Nucleus accumbens (tissue), 56 donors: ENCODE data around the gene SLC19A1.
A peak's percentile ranks its signal among the peaks of the same experiment; 100 is the strongest.

Experiments
- DNase-seq, 56 donors: peaks; one replicate each; lab custom pipeline; 2025; lab: John Stamatoyannopoulos, UW

Gene SLC19A1

DNA sequence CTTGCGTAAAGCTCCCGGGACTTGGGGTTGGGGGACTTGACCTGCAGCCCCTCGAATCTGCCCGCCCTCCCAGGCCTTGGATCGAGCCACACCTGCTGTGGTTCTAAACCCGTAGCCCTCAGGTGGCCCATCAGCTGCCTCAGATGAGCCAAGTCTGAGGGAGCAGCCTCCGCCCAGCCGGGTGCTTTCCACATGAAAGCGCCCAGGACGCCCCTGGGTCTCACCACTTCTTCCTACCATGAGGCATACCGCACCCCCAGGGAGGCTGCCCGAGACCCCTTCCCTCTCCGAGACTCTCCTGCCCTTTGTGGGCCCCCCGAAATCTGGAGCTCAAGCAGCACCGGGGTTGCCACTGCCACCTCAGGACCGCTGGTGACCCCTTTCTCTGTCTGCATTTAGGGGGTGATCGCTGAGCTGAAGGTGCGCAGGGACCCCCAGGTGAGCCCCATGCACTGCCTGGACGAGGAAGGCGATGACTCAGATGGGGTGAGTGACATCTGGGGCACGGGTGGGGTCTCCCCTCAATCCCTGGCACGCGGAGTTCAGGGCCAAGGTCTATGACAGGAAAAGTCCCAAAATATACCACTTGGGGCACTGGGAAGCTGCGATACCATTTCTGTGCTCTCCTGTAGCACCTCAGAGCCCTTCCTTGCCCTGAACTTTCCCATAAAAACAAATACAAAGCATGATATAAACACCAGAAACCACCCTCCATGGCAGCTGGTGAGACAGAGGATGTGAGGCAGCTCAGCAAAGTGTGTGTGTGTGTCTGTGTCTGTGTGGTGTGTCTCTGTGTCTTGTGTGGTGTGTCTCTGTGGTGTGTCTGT, 68.5 kb downstream of the SLC19A1 start:
- no peak for DNase-seq

DNA sequence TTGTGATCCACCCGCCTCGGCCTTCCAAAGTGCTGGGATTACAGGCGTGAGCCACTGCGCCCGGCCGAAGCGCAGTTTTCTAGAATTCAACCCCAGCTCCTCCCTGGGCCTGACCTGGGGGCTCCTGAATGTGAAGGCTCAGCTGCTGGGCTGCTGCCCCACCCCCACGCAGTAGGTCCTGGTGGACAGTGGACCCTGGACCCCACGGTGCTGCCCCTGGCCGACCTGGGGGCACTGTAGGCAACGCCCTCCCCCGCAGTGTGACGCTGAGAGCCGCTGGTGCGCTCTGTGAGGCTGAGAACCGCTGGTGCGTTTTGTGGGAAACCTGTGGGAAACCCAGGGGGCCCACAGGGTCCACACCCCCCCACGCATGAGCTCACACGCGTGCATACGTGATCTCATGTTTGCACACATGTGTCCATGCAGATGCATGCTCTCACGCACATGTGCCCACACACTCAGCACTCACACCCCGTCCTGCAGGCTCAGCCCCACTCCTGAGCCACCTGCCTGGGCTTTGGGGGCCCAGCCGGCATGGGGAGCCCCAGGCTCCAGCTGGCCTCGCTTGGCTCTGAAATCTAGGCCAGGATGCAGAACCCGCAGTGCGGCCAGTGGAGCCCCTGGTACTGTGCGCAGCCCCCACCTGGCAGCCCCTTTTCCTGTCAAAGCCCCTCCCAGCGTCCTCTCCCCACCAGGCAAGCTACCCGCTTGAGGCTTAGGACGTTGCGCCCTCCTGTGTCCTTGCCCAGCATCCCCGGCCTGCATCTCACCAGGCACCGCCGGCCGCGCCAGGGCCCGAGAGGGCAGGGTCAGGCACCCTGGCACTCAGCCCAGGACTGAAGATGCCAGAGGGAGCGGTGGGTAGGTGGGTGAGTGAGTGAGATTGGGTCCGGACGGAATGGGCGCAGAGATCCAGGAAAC, 69.5 kb downstream of the SLC19A1 start:
- peak in 7 of 56 donors; percentile 9 to 63 (median 39) for DNase-seq

DNA sequence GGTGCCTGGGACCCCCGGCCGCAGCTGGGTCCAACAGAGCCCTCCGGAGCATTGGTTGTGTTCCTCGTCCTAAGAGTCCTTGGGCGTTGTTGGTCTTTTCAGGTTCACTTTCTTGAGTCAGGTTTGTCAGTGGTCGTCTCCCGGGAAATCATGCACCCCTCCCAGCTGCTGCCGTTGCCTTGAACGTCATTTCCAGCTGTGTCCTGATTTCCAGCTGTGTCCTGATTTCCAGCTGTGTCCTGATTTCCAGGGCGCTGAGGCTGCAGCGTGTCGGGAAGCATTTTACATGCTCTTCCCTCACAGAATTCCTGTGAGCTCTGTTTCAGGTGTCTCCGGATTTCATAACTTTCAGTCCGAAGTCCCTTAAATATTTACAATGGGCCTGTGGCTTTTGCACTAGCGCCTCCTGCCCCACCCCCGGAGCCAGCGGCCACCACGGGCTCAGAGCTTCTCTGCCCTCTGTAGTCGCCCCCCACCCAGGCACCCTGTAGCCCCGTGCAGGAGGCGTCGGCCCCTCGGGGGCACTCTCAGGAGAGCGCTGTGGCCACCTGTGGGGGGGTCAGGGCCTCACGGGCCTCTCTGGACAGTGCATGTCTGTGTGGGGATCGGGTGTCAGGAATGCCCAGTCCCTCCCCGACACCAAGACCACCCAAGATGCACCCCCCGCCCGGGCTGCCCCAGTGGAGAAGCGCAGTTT, 70.6 kb downstream of the SLC19A1 start:
- no peak for DNase-seq

DNA sequence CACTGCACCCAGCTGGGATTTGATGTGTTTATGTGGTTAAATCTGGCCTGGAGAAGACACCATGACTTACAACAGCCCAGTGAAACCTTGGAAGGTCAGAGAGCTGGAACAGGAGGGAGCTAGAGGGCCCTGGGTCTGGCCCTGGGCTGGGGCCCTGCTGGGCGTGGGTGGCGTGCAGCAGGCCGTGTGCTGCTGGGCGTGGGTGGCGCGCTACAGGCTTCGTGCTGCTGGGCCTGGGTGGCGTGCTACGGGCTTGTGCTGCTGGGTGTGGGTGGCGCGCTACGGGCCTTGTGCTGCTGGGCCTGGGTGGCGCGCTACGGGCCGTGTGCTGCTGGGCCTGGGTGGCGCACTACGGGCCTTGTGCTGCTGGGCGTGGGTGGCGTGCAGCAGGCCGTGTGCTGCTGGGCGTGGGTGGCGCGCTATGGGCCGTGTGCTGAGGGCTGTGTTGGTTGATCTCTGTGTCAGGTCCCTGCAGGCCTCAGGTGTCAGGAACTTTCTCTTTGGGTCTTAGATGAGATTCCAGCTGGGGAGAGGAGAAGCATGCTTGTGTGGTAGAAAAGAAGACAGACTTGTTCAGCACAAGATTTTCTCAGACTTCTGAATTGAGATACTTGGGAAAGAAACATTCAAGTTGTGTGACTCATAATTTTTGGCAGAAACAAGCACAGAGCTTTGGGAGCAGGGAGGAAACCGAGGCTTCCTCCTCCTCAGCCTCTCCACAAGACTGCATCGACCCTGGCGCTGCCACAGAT, 71.3 kb downstream of the SLC19A1 start:
- DNase-seq: peak in 5 of 56 donors; percentile 14 to 56 (median 30)

DNA sequence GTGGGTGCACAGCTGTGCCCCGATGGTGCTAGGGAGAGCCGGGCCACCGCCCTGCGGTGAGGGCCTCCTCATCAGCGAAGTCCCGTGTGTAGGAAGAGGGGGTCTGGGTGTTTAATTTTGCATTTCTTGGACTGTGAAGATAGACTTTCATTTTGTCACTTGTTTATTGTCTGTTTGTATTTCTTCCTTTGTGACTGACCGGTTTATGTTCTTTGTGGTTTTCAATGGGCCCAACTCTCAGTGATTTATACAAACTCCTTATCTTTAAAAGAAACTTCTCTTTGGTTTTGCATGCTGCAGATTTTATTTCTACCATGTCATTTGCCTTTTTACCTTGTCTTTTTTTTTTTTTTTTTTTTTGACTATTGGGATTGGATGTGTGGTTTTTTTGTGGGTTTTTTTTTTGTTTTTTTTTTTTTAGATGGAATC, 72.1 kb downstream of the SLC19A1 start:
- DNase-seq: no peak

DNA sequence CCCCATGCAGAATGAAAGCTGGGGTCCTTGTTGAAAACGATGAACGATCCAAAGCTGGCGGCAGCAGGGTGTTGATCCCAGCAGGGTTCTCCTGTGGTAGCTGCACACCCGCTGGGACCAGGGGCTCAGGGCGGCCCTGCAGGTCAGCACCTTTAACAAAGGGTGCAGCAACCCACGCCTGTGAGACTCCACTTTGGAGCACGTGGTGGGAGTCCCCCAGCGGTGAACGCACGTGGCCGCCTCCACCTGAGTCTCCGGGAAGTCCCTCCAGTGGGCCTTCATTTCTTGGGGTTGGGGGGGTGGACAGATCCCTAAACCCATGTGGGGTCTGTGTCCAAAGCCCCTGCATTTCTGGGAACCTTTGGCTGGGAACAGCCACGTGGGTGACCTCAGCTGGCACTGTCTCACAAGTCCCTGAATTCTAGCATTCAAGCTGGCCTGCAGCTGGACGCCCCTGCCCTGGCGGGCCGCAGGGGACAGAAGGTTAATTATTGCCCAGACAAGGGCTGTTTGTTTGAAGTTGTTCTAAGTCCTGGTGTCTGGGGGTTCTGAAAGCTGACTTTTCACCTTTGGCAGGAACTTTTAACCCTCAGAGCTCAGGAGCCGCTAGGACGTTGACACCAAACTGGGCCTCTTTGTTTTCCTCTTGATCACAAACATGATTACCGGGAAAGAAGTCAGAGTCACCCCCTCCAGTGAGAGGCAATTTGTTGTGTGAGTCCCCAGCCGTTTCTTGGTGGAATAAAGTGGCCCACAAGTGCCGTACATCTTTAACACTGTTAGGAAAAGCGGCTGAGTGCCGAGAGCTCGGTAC, 72.8 kb downstream of the SLC19A1 start:
- DNase-seq: peak in 39 of 56 donors; percentile 5 to 80 (median 44)

DNA sequence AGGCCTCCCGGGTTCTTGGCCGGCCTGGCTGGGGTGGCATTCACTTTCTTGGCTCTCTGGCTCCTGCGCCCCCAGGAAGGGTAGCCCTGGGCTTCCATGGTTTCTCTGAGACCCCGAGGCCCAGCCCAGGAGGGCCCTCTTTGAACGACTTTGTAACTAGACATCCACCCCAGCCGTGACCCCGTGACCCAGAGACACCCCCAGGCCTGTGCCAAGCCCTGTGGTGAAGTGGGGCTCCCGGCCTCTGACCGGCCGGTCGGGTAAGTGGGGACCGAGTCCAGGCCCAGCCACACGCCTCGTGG, 73.3 kb downstream of the SLC19A1 start:
- DNase-seq: no peak

DNA sequence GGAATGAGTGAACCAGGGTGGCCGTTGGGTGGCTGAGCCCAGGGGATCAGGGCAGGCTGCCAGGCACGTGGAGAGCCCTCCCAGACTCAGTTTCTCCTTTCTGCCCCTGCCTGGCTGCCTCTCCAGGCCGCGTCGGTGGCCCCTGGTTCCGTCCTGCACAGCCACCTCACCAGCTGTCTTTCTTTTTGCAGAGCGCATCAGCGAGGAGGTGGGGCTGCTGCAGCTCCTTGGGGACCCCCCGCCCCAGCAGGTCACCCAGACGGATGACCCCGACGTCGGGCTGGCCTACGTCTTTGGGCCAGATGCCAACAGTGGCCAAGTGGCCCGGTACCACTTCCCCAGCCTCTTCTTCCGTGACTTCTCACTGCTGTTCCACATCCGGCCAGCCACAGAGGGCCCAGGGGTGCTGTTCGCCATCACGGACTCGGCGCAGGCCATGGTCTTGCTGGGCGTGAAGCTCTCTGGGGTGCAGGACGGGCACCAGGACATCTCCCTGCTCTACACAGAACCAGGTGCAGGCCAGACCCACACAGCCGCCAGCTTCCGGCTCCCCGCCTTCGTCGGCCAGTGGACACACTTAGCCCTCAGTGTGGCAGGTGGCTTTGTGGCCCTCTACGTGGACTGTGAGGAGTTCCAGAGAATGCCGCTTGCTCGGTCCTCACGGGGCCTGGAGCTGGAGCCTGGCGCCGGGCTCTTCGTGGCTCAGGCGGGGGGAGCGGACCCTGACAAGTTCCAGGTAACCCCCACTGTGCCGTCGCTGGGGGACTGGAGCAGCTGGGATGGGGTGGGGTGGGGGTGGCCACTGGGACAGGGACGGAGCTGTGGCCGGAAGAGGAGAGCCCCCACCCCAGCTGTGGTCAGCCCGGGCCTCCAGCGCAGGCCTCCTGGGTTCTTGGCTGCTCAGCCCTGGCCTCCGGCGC, 73.9 kb downstream of the SLC19A1 start:
- DNase-seq: no peak

DNA sequence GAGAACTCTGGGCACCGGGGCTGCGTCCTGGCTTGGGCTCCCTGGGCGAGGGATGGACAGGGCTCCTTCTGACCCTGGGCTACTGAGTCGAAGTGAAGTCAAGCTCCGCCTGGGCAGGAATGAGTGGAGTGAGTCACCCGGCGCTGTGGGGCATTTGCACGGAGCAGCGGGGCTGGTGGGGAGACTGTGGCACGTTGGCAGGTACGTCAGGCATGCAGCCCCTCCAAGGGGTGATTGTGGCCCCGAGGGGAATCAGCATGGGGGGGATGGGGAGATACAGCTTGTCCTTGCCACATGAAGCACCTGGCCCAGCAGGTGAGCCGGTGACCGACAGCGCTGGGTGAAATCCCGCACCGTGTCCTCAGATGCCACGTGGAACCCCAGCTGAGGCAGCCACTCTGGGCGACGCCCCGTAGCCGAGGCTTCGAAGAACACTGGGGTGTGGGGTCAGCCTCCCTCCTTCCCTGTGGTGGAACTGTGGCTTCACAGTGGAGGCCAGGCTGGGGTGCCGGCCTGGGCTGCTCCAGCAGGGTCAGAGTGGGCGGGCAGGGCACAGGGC, 74.9 kb downstream of the SLC19A1 start:
- peak in 1 of 56 donors; percentile 46 for DNase-seq

DNA sequence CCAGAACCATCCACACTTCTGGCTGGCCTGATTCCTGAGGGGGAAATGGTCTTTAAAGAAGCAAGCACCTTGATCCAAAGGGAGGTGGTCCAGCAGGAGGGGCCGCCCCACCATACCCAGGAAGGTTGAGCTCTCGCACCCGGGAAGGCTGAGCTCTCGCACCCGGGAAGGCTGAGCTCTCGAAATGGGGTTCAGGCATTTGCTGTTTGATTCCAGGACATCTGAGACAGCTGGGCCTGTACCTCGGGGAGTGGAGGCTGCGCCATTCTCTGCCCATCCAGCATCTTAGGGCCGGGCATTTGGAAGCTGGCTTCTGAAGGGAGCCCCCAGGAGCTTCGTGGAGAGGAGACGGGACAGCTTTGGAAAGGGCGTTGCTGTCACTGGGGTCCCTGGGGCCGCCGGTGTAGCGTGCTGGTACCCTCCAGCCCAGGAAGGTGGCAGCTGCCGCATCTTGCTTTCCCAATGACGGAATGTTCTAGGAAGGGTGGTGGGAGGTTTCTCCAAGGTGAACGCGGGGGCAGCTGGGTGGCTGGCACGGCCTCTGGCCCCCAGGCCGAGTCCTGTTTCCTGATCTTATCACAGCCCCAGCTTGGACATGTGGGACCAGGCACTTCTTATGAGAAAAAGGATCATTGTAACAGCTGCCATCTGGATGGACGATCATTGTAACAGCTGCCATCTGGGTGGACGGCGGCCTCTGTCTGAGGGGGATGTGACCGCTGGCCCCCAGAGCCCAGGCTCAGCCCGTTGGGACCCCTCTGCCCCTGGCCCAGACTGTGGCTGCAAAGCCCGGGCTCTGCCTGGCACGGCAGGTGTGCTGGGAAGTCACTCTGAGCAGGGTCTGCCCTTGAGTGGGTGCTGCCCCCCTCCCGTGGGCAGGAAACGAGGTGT, 75.7 kb downstream of the SLC19A1 start:
- DNase-seq: peak in 5 of 56 donors; percentile 13 to 46 (median 22)

DNA sequence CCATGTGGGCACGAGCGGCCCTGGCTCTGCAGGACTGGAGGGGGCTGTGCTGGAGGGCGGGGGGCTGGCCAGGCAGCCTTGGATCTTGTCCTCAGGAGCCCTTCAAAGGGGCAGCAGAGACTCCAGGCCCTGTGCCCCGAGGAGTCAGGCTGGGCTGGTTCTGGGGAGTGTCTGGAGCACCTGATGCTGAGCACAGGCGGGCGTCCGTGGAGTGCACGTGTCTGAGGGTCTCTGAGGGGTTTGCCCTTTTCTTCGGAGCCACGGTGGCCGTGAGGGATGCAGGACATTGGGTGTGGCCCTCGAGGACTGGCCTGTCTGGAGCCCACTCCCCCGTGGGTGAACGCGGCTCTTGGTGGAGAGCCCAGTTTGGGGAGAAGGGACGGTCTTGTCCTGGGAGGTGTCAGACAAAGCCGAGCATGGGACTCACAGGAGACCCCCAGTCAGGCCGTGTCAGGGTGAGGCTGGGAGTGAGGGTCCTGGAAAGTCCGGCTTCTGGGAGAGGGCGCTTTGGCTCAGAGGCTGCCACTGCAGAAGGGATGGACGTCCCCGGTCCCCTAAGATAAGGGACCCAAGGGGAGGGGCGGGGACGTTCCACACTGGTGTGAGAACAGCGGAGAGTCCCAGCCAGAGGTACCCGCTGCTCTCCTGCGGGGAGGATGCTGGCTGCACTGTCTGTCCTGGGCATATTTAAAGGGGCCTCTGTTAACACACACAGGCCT, 76.5 kb downstream of the SLC19A1 start:
- DNase-seq: no peak

DNA sequence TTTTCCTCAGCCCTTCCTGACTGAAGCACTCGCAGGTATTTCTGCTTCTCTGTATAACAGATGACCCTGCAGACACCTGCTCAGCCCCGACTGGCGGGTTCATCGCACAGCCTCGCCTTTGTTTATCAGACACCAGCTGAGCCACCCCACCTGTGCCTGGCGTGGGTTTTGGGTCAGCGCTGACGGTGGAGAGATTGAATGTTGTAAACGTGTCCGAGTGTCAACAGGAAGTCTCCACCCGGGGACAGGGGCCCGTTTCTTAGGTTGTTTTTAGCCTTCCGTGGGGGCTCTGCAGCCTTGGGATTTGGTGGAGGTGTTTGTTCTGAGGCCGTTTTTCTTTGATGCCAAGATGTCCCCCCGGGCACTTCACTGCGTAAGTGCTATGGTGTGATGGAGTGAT, 77.1 kb downstream of the SLC19A1 start:
- DNase-seq: no peak

DNA sequence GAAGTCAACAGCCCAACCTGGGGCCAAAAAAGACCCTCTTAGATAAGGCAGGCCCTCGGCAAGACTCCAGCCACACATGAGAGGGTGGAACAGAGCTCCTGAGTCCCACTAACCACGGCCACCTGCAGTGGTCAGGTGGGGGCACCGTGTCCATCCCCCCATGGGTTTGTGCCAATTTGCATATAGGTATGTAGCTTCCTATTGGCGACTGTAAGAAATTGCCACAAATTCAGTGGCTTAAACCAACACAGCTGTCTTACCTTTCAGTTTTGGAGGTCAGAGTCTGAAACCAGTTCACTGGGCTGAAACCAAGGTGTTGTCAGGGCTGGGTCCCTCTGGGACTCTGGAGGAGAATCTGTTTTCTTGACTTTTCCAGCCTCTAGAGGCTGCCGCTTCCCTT, 77.9 kb downstream of the SLC19A1 start:
- no peak for DNase-seq

DNA sequence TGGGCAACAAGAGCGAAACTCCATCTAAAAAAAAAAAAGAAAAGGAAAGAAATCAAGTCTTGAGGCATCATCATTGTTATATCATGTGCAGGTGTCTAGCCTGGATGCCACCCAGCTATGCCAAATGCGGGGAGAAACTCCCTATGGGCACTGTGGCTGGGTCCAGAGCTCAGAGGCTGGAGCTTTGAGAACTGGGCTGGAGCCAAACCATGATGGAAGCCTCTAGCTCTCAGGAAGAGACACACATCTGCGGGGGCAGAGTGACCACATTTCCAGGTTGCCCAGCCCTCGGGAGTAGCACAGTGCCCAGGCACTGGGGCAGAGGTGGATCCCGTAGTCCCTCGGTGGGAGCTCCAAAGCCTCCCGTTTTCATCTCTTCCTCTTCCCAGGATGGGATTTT, 78.4 kb downstream of the SLC19A1 start:
- no peak for DNase-seq

DNA sequence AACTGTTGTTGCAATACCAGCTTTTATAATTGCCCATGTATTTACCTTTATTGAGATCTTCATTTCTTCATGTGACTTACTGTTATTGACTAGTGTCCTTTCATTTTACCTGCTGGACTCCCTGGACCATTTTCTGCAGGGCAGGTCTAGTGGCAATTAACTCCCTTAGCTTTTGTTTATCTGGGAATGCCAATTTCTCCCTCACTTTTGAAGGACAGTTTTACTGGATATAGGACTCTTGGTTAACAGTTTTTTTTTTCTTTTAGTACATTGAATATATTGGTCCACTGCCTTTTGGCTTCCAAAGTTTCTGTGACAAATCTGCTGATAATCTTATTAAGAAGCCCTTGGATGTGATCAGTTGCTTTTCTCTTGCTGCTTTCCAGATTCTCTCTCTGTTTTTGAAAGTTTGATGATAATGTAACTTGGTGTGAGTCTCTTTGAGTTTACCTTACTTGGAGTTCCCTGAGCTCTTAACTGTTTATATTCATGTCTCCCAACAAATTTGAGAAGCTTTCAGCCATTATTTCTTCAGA, 80.4 kb downstream of the SLC19A1 start:
- no peak for DNase-seq

DNA sequence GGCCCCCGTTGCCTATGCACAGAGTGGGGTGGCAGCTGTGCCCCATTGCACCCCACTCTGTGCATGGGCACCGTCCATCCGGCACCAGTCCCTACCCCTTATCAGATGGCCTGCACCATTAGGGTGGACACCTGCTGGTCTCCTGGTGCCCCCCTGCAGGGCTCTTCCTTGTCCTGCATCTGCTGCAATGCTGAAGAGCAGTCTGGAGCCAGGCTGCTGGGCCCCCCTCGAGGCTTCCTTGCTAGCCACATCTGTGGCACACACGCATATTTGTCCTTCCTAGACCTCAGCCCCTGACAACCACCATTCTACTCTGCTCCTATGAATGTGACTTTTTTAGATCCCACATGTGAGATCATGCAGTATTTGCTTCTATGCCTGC, 80.9 kb downstream of the SLC19A1 start:
- DNase-seq: no peak
